Suppressor macrophage (primary cell): ENCODE data around the gene SHLD1.
A peak's percentile ranks its signal among the peaks of the same experiment; 100 is the strongest.
"Not testable (repeated sequence)": the region's sequence is repeated elsewhere in the genome, so short reads cannot be mapped to it uniquely, and the experiment has no call there.

Experiments used
- DNase-seq, 4 experiments: peaks; one replicate each; pipeline ENCODE4 v3.0.0-alpha.2; 2020 to 2022

The SHLD1 gene

DNA sequence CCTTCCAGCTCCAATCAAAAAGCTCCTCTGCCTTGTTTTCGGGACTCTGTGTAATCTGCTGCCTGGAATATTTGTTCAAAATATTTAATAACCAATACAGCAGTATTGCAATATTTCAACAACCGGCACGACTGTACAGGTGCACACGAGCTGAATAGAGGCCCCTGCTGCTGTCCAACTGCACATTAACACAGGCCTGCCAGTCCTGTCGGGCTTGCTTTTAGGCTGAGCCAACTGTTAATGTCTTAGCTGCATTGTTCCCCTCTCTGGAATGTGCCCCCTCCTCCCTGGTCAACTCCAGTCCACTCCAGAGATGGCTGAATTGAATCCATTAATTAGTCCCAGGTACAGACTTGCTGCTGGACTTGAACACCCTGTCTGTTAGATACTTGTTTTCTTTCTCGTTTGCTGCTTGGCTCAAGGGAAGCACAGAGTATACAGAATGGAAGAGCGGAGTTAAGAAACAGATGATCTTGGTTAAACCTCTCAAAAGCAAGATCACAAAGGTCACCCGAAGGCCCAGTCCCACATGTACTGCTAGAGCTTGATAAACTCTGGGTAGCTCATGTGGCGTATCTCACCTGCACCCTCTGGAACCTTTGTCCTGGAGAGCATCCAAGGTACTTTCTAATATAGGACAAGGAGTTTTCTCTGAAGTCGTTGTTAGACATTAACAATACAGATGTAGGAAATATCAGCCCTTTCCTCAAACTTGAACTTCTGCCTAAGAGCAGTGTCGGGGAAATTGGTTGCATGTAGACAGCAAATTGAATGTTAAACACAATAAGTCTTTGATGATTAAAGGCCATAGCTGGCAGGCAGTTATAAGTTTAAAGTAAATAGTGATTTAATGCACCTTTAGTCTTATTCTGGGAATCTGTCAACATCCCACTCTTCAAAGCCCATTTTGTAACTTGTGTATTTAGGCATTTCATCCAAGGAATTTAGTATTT lies 31.9 kb downstream of the SHLD1 start:
- DNase-seq: no peak

- no peak for DNase-seq
Observed at GRCh38 chr20:5784735-5785134, 34.5 kb downstream of the SHLD1 start.

- no peak for DNase-seq
Observed at GRCh38 chr20:5785146-5785545, 34.9 kb downstream of the SHLD1 start.

- no peak for DNase-seq
Observed at GRCh38 chr20:5786930-5787795, 37.0 kb downstream of the SHLD1 start.

GRCh38 chr20:5787796-5788165 lies 37.6 kb downstream of the SHLD1 start:
- no peak for DNase-seq

DNA sequence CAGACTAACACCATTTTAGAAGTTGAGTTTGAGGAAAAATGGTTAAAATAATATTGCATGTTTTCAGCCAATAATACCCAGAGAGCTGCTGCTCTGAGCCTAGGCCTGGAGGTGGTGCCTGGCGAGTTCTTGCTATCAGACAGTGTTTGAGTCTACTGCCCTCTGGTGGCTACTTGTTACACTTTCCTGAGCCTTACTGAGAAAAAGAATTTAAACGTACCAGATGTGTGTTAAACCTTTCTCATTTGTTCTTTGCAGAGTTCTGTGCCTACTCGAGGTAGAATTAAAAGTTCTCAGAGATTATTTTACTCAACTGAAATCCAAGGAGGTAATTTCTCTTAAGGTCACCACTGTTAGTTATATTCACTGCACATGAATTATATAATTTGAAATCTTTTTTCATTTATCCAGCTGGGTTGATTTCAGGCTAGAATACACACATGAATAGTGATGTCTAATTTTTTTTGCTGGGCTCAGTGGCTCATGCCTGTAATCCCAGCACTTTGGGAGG lies 38.2 kb downstream of the SHLD1 start:
- DNase-seq: peak; percentile 93 to 96 (median 94)

DNA sequence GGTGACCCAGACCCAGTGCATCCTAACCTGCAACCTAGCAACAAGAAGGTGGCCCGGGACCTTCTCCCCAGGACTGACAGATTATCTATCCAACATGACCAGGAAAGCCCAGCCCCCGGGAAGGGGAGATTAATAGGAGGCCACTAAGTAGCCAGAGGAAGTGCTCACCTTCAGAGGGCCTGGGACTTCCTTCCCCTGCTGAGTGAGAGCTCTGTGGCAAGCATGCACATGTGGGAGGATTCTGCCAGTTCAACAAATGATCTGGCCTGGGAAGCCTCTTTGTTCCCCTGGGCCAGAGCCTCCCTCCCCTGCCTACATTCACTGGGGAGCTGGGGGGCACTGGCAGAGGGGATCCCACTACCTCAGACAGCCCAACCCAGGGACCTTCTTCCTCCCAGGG lies 39.6 kb downstream of the SHLD1 start:
- peak; percentile 17 to 65 (median 60) for DNase-seq

- DNase-seq: no peak
Observed at GRCh38 chr20:5793916-5794315, 43.7 kb downstream of the SHLD1 start.

- DNase-seq: no peak
Observed at GRCh38 chr20:5796331-5797040, 46.3 kb downstream of the SHLD1 start.

GRCh38 chr20:5797165-5797564 lies 47.0 kb downstream of the SHLD1 start:
- DNase-seq: no peak

DNA sequence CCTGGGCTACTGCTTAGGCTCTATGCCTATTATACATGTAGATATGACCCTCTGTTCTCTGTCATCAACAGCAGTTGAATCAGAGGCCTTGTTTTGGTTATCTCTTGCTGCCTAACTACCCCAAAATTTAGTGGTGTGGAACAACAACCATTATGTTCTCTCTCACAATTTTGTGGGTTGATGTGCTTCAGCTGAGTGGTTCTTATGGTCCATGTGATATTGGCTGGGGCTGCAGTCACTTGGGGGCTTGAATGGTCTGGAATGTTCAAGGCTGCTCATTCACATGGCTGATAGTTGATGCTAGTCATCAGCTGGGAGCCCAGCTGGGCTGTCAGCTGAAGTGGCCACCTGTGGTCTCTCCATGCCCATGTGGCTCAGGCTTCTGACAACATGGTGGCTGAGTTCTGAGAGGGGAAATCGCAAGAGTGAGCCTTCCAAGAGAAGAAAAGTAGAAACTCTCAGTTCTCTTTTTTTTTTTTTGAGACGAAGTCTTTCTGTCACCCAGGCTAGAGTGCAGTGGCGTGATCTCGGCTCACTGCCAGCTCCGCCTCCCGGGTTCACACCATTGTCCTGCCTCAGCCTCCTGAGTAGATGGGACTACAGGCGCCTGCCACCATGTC lies 47.8 kb downstream of the SHLD1 start:
- peak; percentile 39 to 72 (median 53) for DNase-seq

GRCh38 chr20:5803754-5804303 lies 53.6 kb downstream of the SHLD1 start:
- DNase-seq: not testable (repeated sequence)

DNA sequence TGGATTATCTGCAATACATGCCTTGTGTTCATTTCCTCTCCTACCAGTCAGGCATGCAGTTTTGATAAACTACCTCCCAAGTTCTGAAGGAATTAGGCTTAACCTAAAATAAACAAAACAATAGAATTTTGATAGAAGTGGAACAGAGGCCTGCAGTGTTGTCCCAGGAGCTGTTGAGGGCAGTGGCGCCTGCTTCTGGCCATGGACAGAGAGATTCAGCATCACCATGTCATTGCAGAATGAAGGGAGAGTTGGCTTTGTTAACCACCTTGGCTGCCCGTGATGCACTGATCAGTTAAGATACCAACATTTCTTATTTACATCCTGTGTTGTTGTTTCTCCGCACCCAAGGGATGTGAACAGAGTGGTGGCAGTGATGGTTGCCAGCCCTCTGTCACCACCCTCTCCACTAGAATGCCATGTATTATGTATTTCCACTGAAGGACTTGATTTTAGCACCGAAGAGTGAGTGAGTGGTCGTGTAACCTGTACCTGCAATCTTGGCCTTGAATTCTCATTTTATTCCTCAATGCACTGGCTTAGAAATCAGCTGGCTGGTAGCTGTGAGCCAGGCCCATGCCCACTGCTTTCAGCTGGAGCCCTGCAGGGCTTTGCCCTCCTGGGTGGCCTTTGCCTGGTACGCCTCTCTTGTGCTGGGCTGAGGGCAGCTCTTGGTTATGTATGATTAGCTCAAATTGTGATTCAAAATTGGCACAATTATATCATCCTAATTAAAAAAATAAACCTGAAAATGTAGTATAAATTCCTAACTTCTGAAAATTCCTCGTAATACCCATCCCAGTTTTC lies 56.5 kb downstream of the SHLD1 start:
- no peak for DNase-seq

DNA sequence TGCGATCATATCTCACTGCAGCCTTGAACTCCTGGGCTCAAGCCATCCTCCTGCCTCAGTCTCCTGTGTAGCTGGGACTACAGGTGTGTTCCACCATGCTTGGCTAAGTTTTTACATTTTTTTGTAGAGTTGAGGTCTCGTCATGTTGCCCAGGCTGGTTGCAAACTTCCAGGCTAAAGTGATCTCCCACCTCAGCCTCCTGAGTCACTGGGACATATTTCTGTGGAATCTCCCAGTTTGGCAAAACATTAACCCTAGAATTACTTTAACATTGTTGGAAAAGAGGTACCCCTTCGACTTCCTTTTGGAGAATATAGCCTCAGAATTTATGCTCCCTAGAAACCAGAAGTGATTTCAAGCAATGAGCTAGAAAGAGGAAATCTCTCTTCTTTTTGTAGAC lies 57.2 kb downstream of the SHLD1 start:
- no peak for DNase-seq

- no peak for DNase-seq
Observed at GRCh38 chr20:5808901-5809300, 58.7 kb downstream of the SHLD1 start.

- no peak for DNase-seq
Observed at GRCh38 chr20:5809495-5809894, 59.3 kb downstream of the SHLD1 start.

DNA sequence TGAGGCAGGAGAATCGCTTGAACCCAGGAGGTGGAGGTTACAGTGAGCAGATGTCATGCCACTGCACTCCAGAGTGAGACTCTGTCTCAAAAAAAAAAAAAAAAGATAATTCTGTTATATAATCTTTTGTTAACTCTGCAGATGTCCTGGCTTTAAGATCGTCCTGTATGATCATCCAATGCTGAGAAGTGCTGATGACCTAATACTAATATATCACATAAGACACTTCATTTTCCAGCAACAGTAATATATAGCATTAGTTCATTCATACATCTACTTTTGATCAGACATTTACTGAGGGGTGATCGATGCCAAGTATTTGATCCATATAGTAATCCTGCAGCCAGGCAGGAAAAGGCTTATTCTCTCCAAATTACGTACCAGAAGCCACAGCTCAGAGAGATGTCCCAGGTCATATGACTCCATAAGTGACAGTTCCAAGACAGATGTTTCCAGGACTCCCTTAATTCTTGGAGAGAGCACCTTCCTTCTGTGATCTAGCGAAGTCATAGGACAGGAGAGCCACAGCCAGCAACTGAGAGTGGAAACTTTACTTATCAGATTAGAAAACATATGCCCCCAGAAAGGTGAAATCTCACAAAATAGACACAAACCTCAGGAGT lies 60.7 kb downstream of the SHLD1 start:
- DNase-seq: no peak

DNA sequence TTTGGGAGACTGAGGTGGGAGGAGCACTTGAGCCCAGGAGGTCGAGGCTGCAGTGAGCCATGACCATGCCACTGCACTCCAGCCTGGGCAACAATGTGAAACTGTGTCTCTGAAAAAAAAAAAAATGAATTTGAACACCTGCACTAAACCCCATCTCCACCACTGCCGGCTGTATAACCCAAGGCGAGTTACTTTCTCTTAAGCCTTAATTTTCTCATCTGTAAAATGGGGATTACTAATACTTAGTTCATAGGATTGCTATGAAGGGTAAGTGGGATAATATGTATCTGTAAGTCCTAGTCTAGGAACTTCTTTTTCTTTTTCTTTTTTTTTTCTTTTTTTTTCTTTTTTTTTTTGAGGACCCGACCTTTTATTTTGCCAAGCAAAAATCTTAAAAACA lies 61.5 kb downstream of the SHLD1 start:
- no peak for DNase-seq

- DNase-seq: no peak
Observed at GRCh38 chr20:5818346-5818681, 68.1 kb downstream of the SHLD1 start.

- no peak for DNase-seq
Observed at GRCh38 chr20:5820738-5821137, 70.5 kb downstream of the SHLD1 start.
